Neural cell (in vitro differentiated cells): ENCODE results near the gene ALDH2. TPM values are rescaled to one million over a fixed set of nuclear protein-coding genes. Genes with fewer than 3 reads are reported as not detected.

Experiments
- H2AFZ ChIP-seq: fragments of 200-600, 300-800 bp; sonication (generic), shearing (Covaris generic); 2 replicates; pipeline ENCODE4 v1.6.0; 2014; ENCODE audit warnings: low read depth, mild to moderate bottlenecking, antibody characterized with exemption, low read length, moderate library complexity
- H3F3A ChIP-seq: fragments of 200-600 bp; shearing (Covaris generic); 2 replicates; pipeline ENCODE4 v1.6.1; 2016; ENCODE audit warnings: mild to moderate bottlenecking, moderate library complexity, mixed read lengths, antibody characterized with exemption, low read length; ENCODE audit not compliant: insufficient read depth, poor library complexity, severe bottlenecking
- H3K27ac ChIP-seq: fragments of 200-600, 300-800 bp; sonication (generic), shearing (Covaris generic); 2 replicates; pipeline ENCODE4 v1.5.1; 2014; ENCODE audit warnings: mild to moderate bottlenecking, low read length, moderate library complexity
- H3K27me3 ChIP-seq: fragments of 300-800, 200-600 bp; sonication (generic), shearing (Covaris generic); 2 replicates; pipeline ENCODE4 v1.6.0; 2014; ENCODE audit warnings: mild to moderate bottlenecking, low read depth, low read length, moderate library complexity; ENCODE audit not compliant: insufficient read depth
- H3K36me3 ChIP-seq: fragments of 300-800, 200-600 bp; sonication (generic), shearing (Covaris generic); 2 replicates; pipeline ENCODE4 v1.5.1; 2014; ENCODE audit warnings: mild to moderate bottlenecking, antibody characterized with exemption, low read length, moderate library complexity; ENCODE audit not compliant: insufficient read depth
- H3K4me2 ChIP-seq: fragments of 300-800, 200-600 bp; sonication (generic), shearing (Covaris generic); 2 replicates; pipeline ENCODE4 v1.6.0; 2014; ENCODE audit warnings: mild to moderate bottlenecking, low read length
- H3K4me3 ChIP-seq: fragments of 300-800, 200-600 bp; sonication (generic), shearing (Covaris generic); 2 replicates; pipeline ENCODE4 v1.5.1; 2014; ENCODE audit warnings: mild to moderate bottlenecking, low read length, moderate library complexity
- H3K79me2 ChIP-seq: fragments of 200-600 bp; shearing (Covaris generic); replicated peaks from 2 replicates; pipeline ENCODE4 v1.6.0; 2014; ENCODE audit warnings: mild to moderate bottlenecking, low read length, moderate library complexity; ENCODE audit not compliant: insufficient read depth
- H3K9ac ChIP-seq: fragments of 300-800, 200-600 bp; sonication (generic), shearing (Covaris generic); 2 replicates; pipeline ENCODE4 v1.6.1; 2016; ENCODE audit warnings: mild to moderate bottlenecking, low read length, mixed read lengths
- H3K9me2 ChIP-seq: fragments of 200-600 bp; shearing (Covaris generic); 2 replicates; pipeline ENCODE4 v1.6.1; 2016; ENCODE audit warnings: mild to moderate bottlenecking, low read length, mixed read lengths; ENCODE audit not compliant: insufficient read depth
- H3K9me3 ChIP-seq: fragments of 200-600, 300-800 bp; sonication (generic), shearing (Covaris generic); 2 replicates; pipeline ENCODE4 v1.6.1; 2016; ENCODE audit warnings: mild to moderate bottlenecking, mixed run types, low read length, moderate library complexity, mixed read lengths
- H4K20me1 ChIP-seq: fragments of 200-600 bp; shearing (Covaris generic); 2 replicates; pipeline ENCODE4 v1.6.1; 2016; ENCODE audit warnings: mild to moderate bottlenecking, mixed run types; ENCODE audit not compliant: insufficient read depth
- CTCF ChIP-seq: fragments of 450-650 bp; IDR thresholded peaks from 2 replicates; pipeline ENCODE4 v1.5.1; 2014; ENCODE audit warnings: antibody characterized with exemption, mild to moderate bottlenecking, moderate library complexity; ENCODE audit not compliant: poor library complexity, severe bottlenecking
- EP300 ChIP-seq: fragments of 450-650 bp; conservative IDR thresholded peaks from 2 replicates; pipeline ENCODE4 v1.6.1; 2014; ENCODE audit warnings: antibody characterized with exemption, mild to moderate bottlenecking, moderate library complexity; ENCODE audit not compliant: poor library complexity, severe bottlenecking
- EZH2 ChIP-seq: fragments of 200-600, 300-800 bp; shearing (Covaris generic), sonication (generic); IDR thresholded peaks from 2 replicates; pipeline ENCODE4 v1.6.1; 2014; ENCODE audit warnings: antibody characterized with exemption, low read length, borderline replicate concordance, mild to moderate bottlenecking; ENCODE audit not compliant: insufficient read depth, poor library complexity, severe bottlenecking
- MXI1 ChIP-seq: fragments of 450-650 bp; conservative IDR thresholded peaks from 2 replicates; pipeline ENCODE4 v1.6.1; 2014; ENCODE audit warnings: antibody characterized with exemption, mild to moderate bottlenecking; ENCODE audit not compliant: poor library complexity, severe bottlenecking
- POLR2AphosphoS5 ChIP-seq: IDR thresholded peaks from 2 replicates; pipeline ENCODE4 v1.6.1; 2012
- RAD21 ChIP-seq: fragments of 450-650 bp; conservative IDR thresholded peaks from 2 replicates; pipeline ENCODE4 v1.6.1; 2014; ENCODE audit warnings: antibody characterized with exemption, mild to moderate bottlenecking, moderate library complexity
- REST ChIP-seq: IDR thresholded peaks from 2 replicates; pipeline ENCODE4 v1.6.1; 2012; ENCODE audit warnings: borderline replicate concordance
- SMC3 ChIP-seq: fragments of 450-650 bp; conservative IDR thresholded peaks from 2 replicates; pipeline ENCODE4 v1.6.1; 2014; ENCODE audit warnings: antibody characterized with exemption, mild to moderate bottlenecking, moderate library complexity; ENCODE audit not compliant: poor library complexity
- TAF1 ChIP-seq: IDR thresholded peaks from 2 replicates; pipeline ENCODE4 v1.6.1; 2012; ENCODE audit warnings: low read depth
- polyA plus RNA-seq: library from polyadenylated mRNA; depleted of rRNA; stranded (reverse); fragments of >200 nt; gene quantifications from 2 replicates; pipeline ENCODE4 v1.2.3, GENCODE V29; 2014

The ALDH2 gene
- polyA plus RNA-seq, 1 donor from 2014 or later = 64.3 TPM

GRCh38 chr12:111792155-111792855, 25.6 kb downstream of the ALDH2 start:
- no peak for TF ChIP-seq EP300
- TF ChIP-seq POLR2AphosphoS5 = no peak
- TF ChIP-seq CTCF = no peak
- TF ChIP-seq RAD21 = no peak
- no peak for TF ChIP-seq TAF1
- TF ChIP-seq REST = no peak
- H3K79me2 ChIP-seq = no peaks in the 10 kb centered on the region
- H3K36me3 ChIP-seq = no peaks in the 10 kb centered on the region
- H4K20me1 ChIP-seq = no peaks in the 10 kb centered on the region
- H2AFZ ChIP-seq = no peak overlapping the region
- no peaks in the 10 kb centered on the region for H3K9me2 ChIP-seq
- no peaks in the 10 kb centered on the region for H3K27me3 ChIP-seq
- no peak overlapping the region for H3K4me3 ChIP-seq
- H3K9me3 ChIP-seq = no peaks in the 10 kb centered on the region
- H3K4me2 ChIP-seq = no peak overlapping the region
- H3F3A ChIP-seq = no peaks in the 10 kb centered on the region
- H3K27ac ChIP-seq = no peak overlapping the region
- no peak overlapping the region for H3K9ac ChIP-seq

- TF ChIP-seq SMC3 (no peak), EP300 (no peak), EZH2 (no peak), TAF1 (no peak), RAD21 (no peak), POLR2AphosphoS5 (no peak), CTCF (no peak), REST (no peak), MXI1 (no peak)
- no peaks in the 10 kb centered on the region for H3K79me2 ChIP-seq
- H3K4me3 ChIP-seq = no peak overlapping the region
- H3K9me2 ChIP-seq = no peaks in the 10 kb centered on the region
- H2AFZ ChIP-seq = no peak overlapping the region
- no peaks in the 10 kb centered on the region for H3K9me3 ChIP-seq
- H3F3A ChIP-seq = no peaks in the 10 kb centered on the region
- H4K20me1 ChIP-seq = no peaks in the 10 kb centered on the region
- no peak overlapping the region for H3K27ac ChIP-seq
- H3K9ac ChIP-seq = no peak overlapping the region
- no peak overlapping the region for H3K4me2 ChIP-seq
- H3K36me3 ChIP-seq = no peaks in the 10 kb centered on the region
- no peaks in the 10 kb centered on the region for H3K27me3 ChIP-seq
These were observed 26.1 kb downstream of the ALDH2 start for GRCh38 chr12:111792856-111793235.
